ENCODE data around the gene TBC1D21.

TBC1D21 gene

GRCh38 chr15:73926219-73927002, 53.0 kb downstream of the TBC1D21 start, which contains the start of gene LOXL1:
Gene LOXL1 (plus strand): TSS chr15:73926462. CDS start chr15:73926784, 322 bp downstream.
- Histone ChIP-seq H3K4me1 (ENCODE audit: insufficient read depth, low read length, poor library complexity, severe bottlenecking) (peaks cover 61% of the 10 kb centered on the region), H3F3A (ENCODE audit: low read depth) (no peaks in the 10 kb centered on the region), H3K79me2 (ENCODE audit: insufficient read depth, low read length) (no peaks in the 10 kb centered on the region), H3K4me3 (ENCODE audit: low read length, poor library complexity, severe bottlenecking) (no peak within 1 kb of the TSS), H4K20me1 (ENCODE audit: insufficient read depth, low read length, poor library complexity, severe bottlenecking) (no peaks in the 10 kb centered on the region), H2AFZ (ENCODE audit: low read length) (no peak within 1 kb of the TSS), H3K36me3 (ENCODE audit: insufficient read depth, low read length) (no peaks in the 10 kb centered on the region), H3K9me3 (ENCODE audit: insufficient read depth, low read depth, low read length) (no peaks in the 10 kb centered on the region), H3K4me2 (ENCODE audit: low read depth, low read length, poor library complexity, severe bottlenecking) (no peak within 1 kb of the TSS), H3K27me3 (ENCODE audit: insufficient read depth, low read length, poor library complexity, severe bottlenecking) (no peaks in the 10 kb centered on the region), H3K9ac (ENCODE audit: low read depth, low read length, poor library complexity, severe bottlenecking) (no peak within 1 kb of the TSS), H3K9me2 (replicated peaks; ENCODE audit: low read depth, low read length) (no peaks in the 10 kb centered on the region)
- TF ChIP-seq, protein P1, sequence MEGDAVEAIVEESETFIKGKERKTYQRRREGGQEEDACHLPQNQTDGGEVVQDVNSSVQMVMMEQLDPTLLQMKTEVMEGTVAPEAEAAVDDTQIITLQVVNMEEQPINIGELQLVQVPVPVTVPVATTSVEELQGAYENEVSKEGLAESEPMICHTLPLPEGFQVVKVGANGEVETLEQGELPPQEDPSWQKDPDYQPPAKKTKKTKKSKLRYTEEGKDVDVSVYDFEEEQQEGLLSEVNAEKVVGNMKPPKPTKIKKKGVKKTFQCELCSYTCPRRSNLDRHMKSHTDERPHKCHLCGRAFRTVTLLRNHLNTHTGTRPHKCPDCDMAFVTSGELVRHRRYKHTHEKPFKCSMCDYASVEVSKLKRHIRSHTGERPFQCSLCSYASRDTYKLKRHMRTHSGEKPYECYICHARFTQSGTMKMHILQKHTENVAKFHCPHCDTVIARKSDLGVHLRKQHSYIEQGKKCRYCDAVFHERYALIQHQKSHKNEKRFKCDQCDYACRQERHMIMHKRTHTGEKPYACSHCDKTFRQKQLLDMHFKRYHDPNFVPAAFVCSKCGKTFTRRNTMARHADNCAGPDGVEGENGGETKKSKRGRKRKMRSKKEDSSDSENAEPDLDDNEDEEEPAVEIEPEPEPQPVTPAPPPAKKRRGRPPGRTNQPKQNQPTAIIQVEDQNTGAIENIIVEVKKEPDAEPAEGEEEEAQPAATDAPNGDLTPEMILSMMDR (conservative IDR thresholded peaks at IDR 0.05; ENCODE audit: low read length) = no peak
- no peak for TF ChIP-seq EZH2phosphoT487 (IDR thresholded peaks at IDR 0.05; ENCODE audit: borderline replicate concordance)

DNA sequence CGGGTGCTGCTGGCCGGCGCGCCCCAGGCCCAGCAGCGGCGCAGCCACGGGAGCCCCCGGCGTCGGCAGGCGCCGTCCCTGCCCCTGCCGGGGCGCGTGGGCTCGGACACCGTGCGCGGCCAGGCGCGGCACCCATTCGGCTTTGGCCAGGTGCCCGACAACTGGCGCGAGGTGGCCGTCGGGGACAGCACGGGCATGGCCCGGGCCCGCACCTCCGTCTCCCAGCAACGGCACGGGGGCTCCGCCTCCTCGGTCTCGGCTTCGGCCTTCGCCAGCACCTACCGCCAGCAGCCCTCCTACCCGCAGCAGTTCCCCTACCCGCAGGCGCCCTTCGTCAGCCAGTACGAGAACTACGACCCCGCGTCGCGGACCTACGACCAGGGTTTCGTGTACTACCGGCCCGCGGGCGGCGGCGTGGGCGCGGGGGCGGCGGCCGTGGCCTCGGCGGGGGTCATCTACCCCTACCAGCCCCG, 53.7 kb downstream of the TBC1D21 start:
- Histone ChIP-seq H3K9ac (ENCODE audit: low read depth, low read length, poor library complexity, severe bottlenecking) (no peak overlapping the region), H2AFZ (ENCODE audit: low read length) (no peak overlapping the region), H3K4me3 (ENCODE audit: low read length, poor library complexity, severe bottlenecking) (no peak overlapping the region), H3K27me3 (ENCODE audit: insufficient read depth, low read length, poor library complexity, severe bottlenecking) (no peaks in the 10 kb centered on the region), H3K4me1 (ENCODE audit: insufficient read depth, low read length, poor library complexity, severe bottlenecking) (peaks cover 61% of the 10 kb centered on the region), H3F3A (ENCODE audit: low read depth) (no peaks in the 10 kb centered on the region), H3K36me3 (ENCODE audit: insufficient read depth, low read length) (no peaks in the 10 kb centered on the region), H3K9me3 (ENCODE audit: insufficient read depth, low read depth, low read length) (no peaks in the 10 kb centered on the region), H3K4me2 (ENCODE audit: low read depth, low read length, poor library complexity, severe bottlenecking) (no peak overlapping the region), H4K20me1 (ENCODE audit: insufficient read depth, low read length, poor library complexity, severe bottlenecking) (no peaks in the 10 kb centered on the region), H3K79me2 (ENCODE audit: insufficient read depth, low read length) (no peaks in the 10 kb centered on the region), H3K9me2 (replicated peaks; ENCODE audit: low read depth, low read length) (no peaks in the 10 kb centered on the region)
- TF ChIP-seq EZH2phosphoT487 (IDR thresholded peaks at IDR 0.05; ENCODE audit: borderline replicate concordance) = no peak
- TF ChIP-seq, protein P1 (conservative IDR thresholded peaks at IDR 0.05; ENCODE audit: low read length) = no peak

- H3K9me3 ChIP-seq (ENCODE audit: insufficient read depth, low read depth, low read length) = no peaks in the 10 kb centered on the region
- no peaks in the 10 kb centered on the region for H3K79me2 ChIP-seq (ENCODE audit: insufficient read depth, low read length)
- no peak overlapping the region for H2AFZ ChIP-seq (ENCODE audit: low read length)
- no peaks in the 10 kb centered on the region for H4K20me1 ChIP-seq (ENCODE audit: insufficient read depth, low read length, poor library complexity, severe bottlenecking)
- no peaks in the 10 kb centered on the region for H3K36me3 ChIP-seq (ENCODE audit: insufficient read depth, low read length)
- H3K4me3 ChIP-seq (ENCODE audit: low read length, poor library complexity, severe bottlenecking) = no peak overlapping the region
- H3K9ac ChIP-seq (ENCODE audit: low read depth, low read length, poor library complexity, severe bottlenecking) = no peak overlapping the region
- no peaks in the 10 kb centered on the region for H3K9me2 ChIP-seq (replicated peaks; ENCODE audit: low read depth, low read length)
- H3K4me1 ChIP-seq (ENCODE audit: insufficient read depth, low read length, poor library complexity, severe bottlenecking) = peaks cover 61% of the 10 kb centered on the region
- TF ChIP-seq, protein P1 (conservative IDR thresholded peaks at IDR 0.05; ENCODE audit: low read length) = no peak
- TF ChIP-seq EZH2phosphoT487 (IDR thresholded peaks at IDR 0.05; ENCODE audit: borderline replicate concordance) = no peak
- H3F3A ChIP-seq (ENCODE audit: low read depth) = no peaks in the 10 kb centered on the region
- no peak overlapping the region for H3K4me2 ChIP-seq (ENCODE audit: low read depth, low read length, poor library complexity, severe bottlenecking)
- H3K27me3 ChIP-seq (ENCODE audit: insufficient read depth, low read length, poor library complexity, severe bottlenecking) = no peaks in the 10 kb centered on the region
These were observed 54.3 kb downstream of the TBC1D21 start for GRCh38 chr15:73927476-73928240.
